Measurements from ENCODE around the gene EMILIN2. TPM values are rescaled to one million over a fixed set of nuclear protein-coding genes. Genes with fewer than 3 reads are reported as not detected.

EMILIN2 gene
- total and polyA plus RNA-seq, 2 donors (not counting 3 experiments of a cell fraction or from before 2014, with no cell fraction given), result 9.4 to 13.4 TPM

DNA sequence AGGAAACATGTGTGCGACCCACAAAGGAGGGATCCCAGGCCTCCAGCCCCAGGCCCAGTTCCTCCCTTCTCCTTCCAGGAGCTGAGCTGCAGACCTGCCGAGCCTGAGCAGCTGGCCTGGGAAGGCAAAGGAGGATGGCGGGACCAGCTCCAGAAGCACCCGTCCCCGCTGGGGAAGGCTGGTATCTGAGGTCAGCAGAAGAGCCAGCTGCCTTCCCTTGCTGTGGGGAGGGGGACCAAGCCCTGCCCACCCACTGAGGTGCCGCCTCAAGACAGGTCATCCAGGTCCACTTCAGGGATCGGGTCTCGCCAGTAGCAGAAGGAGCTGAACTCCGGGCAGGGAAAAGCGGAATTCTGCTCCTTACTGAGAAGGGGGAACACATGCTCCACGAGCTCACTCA is 73.2 kb downstream of the EMILIN2 start:
- CTCF ChIA-PET, result interaction anchor here (1.0 to 1.1 kb wide), 2 partner anchors 17 to 143 kb away, joined by 3 to 6 read pairs; no protein-coding TSS in a partner anchor
- H3K27ac ChIP-seq (ENCODE audit: insufficient read depth, low read depth, low read length), result no peak overlapping the region
- POLR2A ChIA-PET, result no interaction called here

DNA sequence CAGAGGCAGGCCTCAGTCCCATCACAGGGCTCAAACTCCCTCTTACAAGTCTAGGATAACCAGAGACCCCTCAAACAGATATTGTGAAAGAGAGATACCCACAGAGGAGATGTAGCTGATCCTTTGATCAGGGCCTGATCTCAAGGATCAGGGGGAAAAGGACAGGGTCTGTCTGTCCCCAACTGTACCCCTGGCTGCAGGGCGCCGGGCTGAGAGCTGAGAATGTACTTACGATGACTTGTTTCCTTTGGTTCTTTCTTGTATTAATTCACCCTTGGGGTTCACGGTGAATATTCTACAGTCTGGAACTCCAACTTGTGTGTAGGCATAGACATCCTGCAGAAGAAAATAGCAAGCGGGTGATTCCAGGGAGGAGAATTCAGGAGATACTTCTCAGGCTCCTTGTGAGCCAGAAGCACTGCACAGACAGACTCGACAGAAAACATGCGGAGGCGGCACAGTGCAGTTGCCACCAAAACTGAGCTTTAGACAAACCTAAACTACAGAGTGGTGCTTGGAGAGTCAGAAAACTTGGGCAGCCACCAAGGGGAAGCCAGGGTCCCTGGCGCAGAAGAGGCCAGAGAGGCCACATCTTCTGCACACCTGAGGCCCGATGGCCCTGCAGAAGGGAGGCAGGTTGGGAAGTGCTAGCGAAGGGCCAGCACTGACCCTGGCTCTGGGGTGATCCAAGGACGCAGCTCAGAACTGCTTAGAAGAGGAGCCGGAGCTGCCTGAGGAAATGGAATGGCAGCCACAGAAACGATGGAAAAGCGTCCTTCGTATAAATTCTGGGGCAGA is 73.9 kb downstream of the EMILIN2 start:
- Histone ChIP-seq H3K9me1 (replicated peaks; ENCODE audit: control insufficient read depth, extremely low read depth, insufficient read depth, low read length) (no peaks in the 10 kb centered on the region), H3K27me3 (ENCODE audit: control insufficient read depth in 2 of 2, insufficient read depth in 2 of 2, low read length in 2 of 2) (no peaks in the 10 kb centered on the region), H3K9ac (replicated peaks; ENCODE audit: extremely low read depth, insufficient read depth, low read length) (no peak overlapping the region), H3K4me3 (replicated peaks in 1 of 3; ENCODE audit: insufficient read depth in 1 of 3, low read depth in 1 of 3, low read length in 3 of 3) (no peak overlapping the region), H3K79me2 (ENCODE audit: control insufficient read depth, insufficient read depth, low read length) (no peaks in the 10 kb centered on the region), H3K4me1 (ENCODE audit: control insufficient read depth, extremely low read depth, insufficient read depth, low read length) (peaks cover 24% of the 10 kb centered on the region), H3K27ac (ENCODE audit: insufficient read depth, low read depth, low read length) (no peak overlapping the region), H3K4me2 (ENCODE audit: insufficient read depth, low read length) (no peak overlapping the region), H4K20me1 (replicated peaks; ENCODE audit: control insufficient read depth, extremely low read depth, insufficient read depth, low read length) (no peaks in the 10 kb centered on the region), H2AFZ (ENCODE audit: low read depth, low read length) (no peak overlapping the region), H3K36me3 (ENCODE audit: control insufficient read depth in 2 of 2, extremely low read depth in 1 of 2, insufficient read depth in 2 of 2, low read length in 2 of 2) (peaks cover 15 to 27% of the 10 kb centered on the region in 2 experiments), H3K9me3 (replicated peaks; ENCODE audit: control insufficient read depth, insufficient read depth, low read length) (no peaks in the 10 kb centered on the region)
- ChIA-PET CTCF (interaction anchor here (1.0 to 1.1 kb wide), 2 partner anchors 18 to 142 kb away, joined by 3 to 6 read pairs; no protein-coding TSS in a partner anchor), POLR2A (no interaction called here)
- intact Hi-C loops (cut with micrococcal nuclease) (loop anchor here (5.0 kb wide), 1 partner anchor 153 kb away; no protein-coding TSS in a partner anchor), dilution Hi-C loops (cut with MboI; ENCODE audit: extremely low pct_ligation_motif_present, low sequenced_read_pairs) (no loop called here)
- DNase-seq (ENCODE audit: low read depth, low spot score), result no peak
- TF ChIP-seq, protein P1, sequence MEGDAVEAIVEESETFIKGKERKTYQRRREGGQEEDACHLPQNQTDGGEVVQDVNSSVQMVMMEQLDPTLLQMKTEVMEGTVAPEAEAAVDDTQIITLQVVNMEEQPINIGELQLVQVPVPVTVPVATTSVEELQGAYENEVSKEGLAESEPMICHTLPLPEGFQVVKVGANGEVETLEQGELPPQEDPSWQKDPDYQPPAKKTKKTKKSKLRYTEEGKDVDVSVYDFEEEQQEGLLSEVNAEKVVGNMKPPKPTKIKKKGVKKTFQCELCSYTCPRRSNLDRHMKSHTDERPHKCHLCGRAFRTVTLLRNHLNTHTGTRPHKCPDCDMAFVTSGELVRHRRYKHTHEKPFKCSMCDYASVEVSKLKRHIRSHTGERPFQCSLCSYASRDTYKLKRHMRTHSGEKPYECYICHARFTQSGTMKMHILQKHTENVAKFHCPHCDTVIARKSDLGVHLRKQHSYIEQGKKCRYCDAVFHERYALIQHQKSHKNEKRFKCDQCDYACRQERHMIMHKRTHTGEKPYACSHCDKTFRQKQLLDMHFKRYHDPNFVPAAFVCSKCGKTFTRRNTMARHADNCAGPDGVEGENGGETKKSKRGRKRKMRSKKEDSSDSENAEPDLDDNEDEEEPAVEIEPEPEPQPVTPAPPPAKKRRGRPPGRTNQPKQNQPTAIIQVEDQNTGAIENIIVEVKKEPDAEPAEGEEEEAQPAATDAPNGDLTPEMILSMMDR (IDR thresholded peaks at IDR 0.05; ENCODE audit: extremely low read depth in 1 of 2, insufficient read depth in 1 of 2, low read depth in 1 of 2, low read length in 2 of 2), result no peak
- TF ChIP-seq MYC (IDR thresholded peaks at IDR 0.05; ENCODE audit: low read depth, low read length), result no peak
- no peak for TF ChIP-seq JUN (IDR thresholded peaks at IDR 0.05; ENCODE audit: borderline replicate concordance, insufficient read depth, insufficient read length, low read depth)
- no peak for TF ChIP-seq MAX (IDR thresholded peaks at IDR 0.05; ENCODE audit: insufficient read depth, insufficient read length)
- no peak for TF ChIP-seq EZH2 (IDR thresholded peaks at IDR 0.05; ENCODE audit: borderline replicate concordance, low read depth, low read length, severe bottlenecking)
- no peak for TF ChIP-seq FOS (IDR thresholded peaks at IDR 0.05; ENCODE audit: borderline replicate concordance, insufficient read depth, low read length)
- no peak for TF ChIP-seq GATA2 (IDR thresholded peaks at IDR 0.05; ENCODE audit: insufficient read depth, insufficient read length, low read depth, low read length)
- no peak for TF ChIP-seq POLR2A (IDR thresholded peaks at IDR 0.05; ENCODE audit: low read depth, low read length)
- no peak for TF ChIP-seq POLR2AphosphoS5 (IDR thresholded peaks at IDR 0.05; ENCODE audit: insufficient read depth, low read depth, low read length)
- BruUV-seq (replicated peaks), result no TSS peak
- FAIRE-seq, result no peak

More for the DNA sequence above, 73.2 kb downstream of the EMILIN2 start:
- FAIRE-seq (no peak), DNase-seq (ENCODE audit: low read depth, low spot score) (no peak)
- H3K9ac ChIP-seq (replicated peaks; ENCODE audit: extremely low read depth, insufficient read depth, low read length), result no peak overlapping the region
- no peak overlapping the region for H2AFZ ChIP-seq (ENCODE audit: low read depth, low read length)
- peaks cover 24% of the 10 kb centered on the region for H3K4me1 ChIP-seq (ENCODE audit: control insufficient read depth, extremely low read depth, insufficient read depth, low read length)
- H3K4me3 ChIP-seq (replicated peaks in 1 of 3; ENCODE audit: insufficient read depth in 1 of 3, low read depth in 1 of 3, low read length in 3 of 3), result no peak overlapping the region
- no peaks in the 10 kb centered on the region for H3K9me3 ChIP-seq (replicated peaks; ENCODE audit: control insufficient read depth, insufficient read depth, low read length)
- dilution Hi-C loops (cut with MboI; ENCODE audit: extremely low pct_ligation_motif_present, low sequenced_read_pairs) (no loop called here), intact Hi-C loops (cut with micrococcal nuclease) (loop anchor here (5.0 kb wide), 1 partner anchor 153 kb away; no protein-coding TSS in a partner anchor)
- H3K4me2 ChIP-seq (ENCODE audit: insufficient read depth, low read length), result no peak overlapping the region
- no TSS peak for BruUV-seq (replicated peaks)
- TF ChIP-seq POLR2AphosphoS5 (IDR thresholded peaks at IDR 0.05; ENCODE audit: insufficient read depth, low read depth, low read length) (no peak), MAX (IDR thresholded peaks at IDR 0.05; ENCODE audit: insufficient read depth, insufficient read length) (no peak), EZH2 (IDR thresholded peaks at IDR 0.05; ENCODE audit: borderline replicate concordance, low read depth, low read length, severe bottlenecking) (no peak), GATA2 (IDR thresholded peaks at IDR 0.05; ENCODE audit: insufficient read depth, insufficient read length, low read depth, low read length) (no peak), JUN (IDR thresholded peaks at IDR 0.05; ENCODE audit: borderline replicate concordance, insufficient read depth, insufficient read length, low read depth) (no peak)
- H3K27me3 ChIP-seq (ENCODE audit: control insufficient read depth in 2 of 2, insufficient read depth in 2 of 2, low read length in 2 of 2), result no peaks in the 10 kb centered on the region
- H3K36me3 ChIP-seq (ENCODE audit: control insufficient read depth in 2 of 2, extremely low read depth in 1 of 2, insufficient read depth in 2 of 2, low read length in 2 of 2), result peaks cover 15 to 29% of the 10 kb centered on the region in 2 experiments
- no peaks in the 10 kb centered on the region for H4K20me1 ChIP-seq (replicated peaks; ENCODE audit: control insufficient read depth, extremely low read depth, insufficient read depth, low read length)
- H3K79me2 ChIP-seq (ENCODE audit: control insufficient read depth, insufficient read depth, low read length), result no peaks in the 10 kb centered on the region
- H3K9me1 ChIP-seq (replicated peaks; ENCODE audit: control insufficient read depth, extremely low read depth, insufficient read depth, low read length), result no peaks in the 10 kb centered on the region
